ENCODE measurements around the gene SYNGR3. TPM values are rescaled to one million over a fixed set of nuclear protein-coding genes. Genes with fewer than 3 reads are reported as not detected.

Gene SYNGR3
- polyA plus RNA-seq, 3 donors: 0.20 to 0.29 TPM; not detected in 1

- DNase-seq: no peak
- Histone ChIP-seq H2AFZ (ENCODE audit: insufficient read depth, low read depth, low read length, poor library complexity, severe bottlenecking) (no peak overlapping the region), H3K79me2 (ENCODE audit: insufficient read depth, low read length) (no peaks in the 10 kb centered on the region), H4K20me1 (ENCODE audit: insufficient read depth, low read length) (no peaks in the 10 kb centered on the region), H3K9ac (ENCODE audit: insufficient read depth, low read length, poor library complexity, severe bottlenecking) (no peak overlapping the region), H3K36me3 (replicated peaks in 1 of 2; ENCODE audit: control insufficient read depth in 1 of 2, insufficient read depth in 2 of 2, low read length in 2 of 2) (no peaks in the 10 kb centered on the region), H3K4me2 (replicated peaks; ENCODE audit: extremely low read depth, low read length, poor library complexity, severe bottlenecking) (no peak overlapping the region), H3K4me1 (ENCODE audit: control insufficient read depth in 1 of 2, insufficient read depth in 2 of 2, low read length in 2 of 2) (peaks cover 18 to 23% of the 10 kb centered on the region in 2 donors), H3K9me3 (replicated peaks in 1 of 2; ENCODE audit: control insufficient read depth in 1 of 2, insufficient read depth in 1 of 2, low read length in 2 of 2) (no peaks in the 10 kb centered on the region), H3K27me3 (ENCODE audit: control insufficient read depth in 2 of 2, insufficient read depth in 2 of 2, low read length in 2 of 2) (no peaks in the 10 kb centered on the region), H3K4me3 (replicated peaks in 1 of 3; ENCODE audit: low read depth in 2 of 3, low read length in 3 of 3) (no peak overlapping the region), H3K27ac (ENCODE audit: low read depth in 1 of 2, low read length in 2 of 2) (no peak overlapping the region)
- peaks cover 3 to 4% of the 10 kb centered on the region in 2 donors for H3K36me3 Mint-ChIP-seq
- H3K9me3 Mint-ChIP-seq: no peaks in the 10 kb centered on the region
- TF ChIP-seq CTCF (IDR thresholded peaks at IDR 0.05): no peak
- H3K4me3 Mint-ChIP-seq: no peak overlapping the region
- H3K27me3 Mint-ChIP-seq (ENCODE audit: low read depth in 3 of 3): peaks cover 0 to 2% (median 0%) of the 10 kb centered on the region in 3 donors
- peaks cover 17% of the 10 kb centered on the region for H3K4me1 Mint-ChIP-seq
- 93% methylated on average over 17 of the region's 22 CpGs for WGBS (ENCODE audit: insufficient coverage)
- intact Hi-C loops (cut with micrococcal nuclease): no loop called here
- H3K27ac Mint-ChIP-seq: no peak overlapping the region
Observed at GRCh38 chr16:2042171-2042985, 52.6 kb downstream of the SYNGR3 start.

GRCh38 chr16:2042986-2043666, 53.4 kb downstream of the SYNGR3 start:
- WGBS (ENCODE audit: insufficient coverage): 94% methylated on average over 10 of the region's 11 CpGs
- Histone ChIP-seq H3K79me2 (ENCODE audit: insufficient read depth, low read length) (peaks cover 4% of the 10 kb centered on the region), H3K9ac (ENCODE audit: insufficient read depth, low read length, poor library complexity, severe bottlenecking) (no peak overlapping the region), H3K9me3 (replicated peaks in 1 of 2; ENCODE audit: control insufficient read depth in 1 of 2, insufficient read depth in 1 of 2, low read length in 2 of 2) (no peaks in the 10 kb centered on the region), H3K4me2 (replicated peaks; ENCODE audit: extremely low read depth, low read length, poor library complexity, severe bottlenecking) (no peak overlapping the region), H2AFZ (ENCODE audit: insufficient read depth, low read depth, low read length, poor library complexity, severe bottlenecking) (no peak overlapping the region), H3K27ac (ENCODE audit: low read depth in 1 of 2, low read length in 2 of 2) (no peak overlapping the region), H3K27me3 (ENCODE audit: control insufficient read depth in 2 of 2, insufficient read depth in 2 of 2, low read length in 2 of 2) (no peaks in the 10 kb centered on the region), H3K4me3 (replicated peaks in 1 of 3; ENCODE audit: low read depth in 2 of 3, low read length in 3 of 3) (no peak overlapping the region), H3K36me3 (replicated peaks in 1 of 2; ENCODE audit: control insufficient read depth in 1 of 2, insufficient read depth in 2 of 2, low read length in 2 of 2) (no peaks in the 10 kb centered on the region), H4K20me1 (ENCODE audit: insufficient read depth, low read length) (no peaks in the 10 kb centered on the region), H3K4me1 (ENCODE audit: control insufficient read depth in 1 of 2, insufficient read depth in 2 of 2, low read length in 2 of 2) (peaks cover 18 to 27% of the 10 kb centered on the region in 2 donors)
- peaks cover 17% of the 10 kb centered on the region for H3K4me1 Mint-ChIP-seq
- H3K9me3 Mint-ChIP-seq: no peaks in the 10 kb centered on the region
- peak overlapping the region in 1 of 2 donors; percentile 4 for H3K4me3 Mint-ChIP-seq
- H3K27me3 Mint-ChIP-seq (ENCODE audit: low read depth in 3 of 3): no peaks in the 10 kb centered on the region
- H3K27ac Mint-ChIP-seq: peak overlapping the region in 1 of 7 donors; percentile 46
- no peak for DNase-seq
- intact Hi-C loops (cut with micrococcal nuclease): no loop called here
- peaks cover 3 to 4% of the 10 kb centered on the region in 2 donors for H3K36me3 Mint-ChIP-seq
- no peak for TF ChIP-seq CTCF (IDR thresholded peaks at IDR 0.05)

Small RNAs within 50 kb of the gene (small RNA-seq; reads per million reads assigned to genes)
- gene AC005363.2 (ENCODE audit: insufficient read length, low read depth): not detected
- not detected for gene RN7SL219P (ENCODE audit: insufficient read length, low read depth)
- not detected for gene SNORA10 (ENCODE audit: insufficient read length, low read depth)
- gene SNORA64 (ENCODE audit: insufficient read length, low read depth): not detected

Other genes with a start within 250 kb of the SYNGR3 start
- 10 to 100 TPM; 57.7 to 80.2 (median 74.7) TPM for gene NME3, start 218.4 kb upstream of the SYNGR3 start, polyA plus RNA-seq
- gene EME2, start 217.2 kb upstream of the SYNGR3 start, polyA plus RNA-seq: 10 to 100 TPM in 1 of 3 donors, under 1 TPM in 2; 0.26 to 36.6 (median 0.48) TPM
- 100 to 1,000 TPM in 2 of 3 donors, 10 to 100 TPM in 1; 34.5 to 137 (median 109) TPM for gene MRPS34, start 216.8 kb upstream of the SYNGR3 start, polyA plus RNA-seq
- gene SPSB3, start 207.4 kb upstream of the SYNGR3 start, polyA plus RNA-seq: 100 to 1,000 TPM in 1 of 3 donors, 10 to 100 TPM in 2; 36.8 to 151 (median 40.2) TPM
- 10 to 100 TPM; 34.4 to 69.5 (median 57.9) TPM for gene NUBP2, start 207.0 kb upstream of the SYNGR3 start, polyA plus RNA-seq
- under 1 TPM in 1 of 3 donors, not detected in 2; 0.07 TPM for gene IGFALS, start 196.3 kb upstream of the SYNGR3 start, polyA plus RNA-seq
- 10 to 100 TPM; 42.6 to 82.1 (median 47.7) TPM for gene HAGH, start 163.1 kb upstream of the SYNGR3 start, polyA plus RNA-seq
- gene FAHD1, start 162.8 kb upstream of the SYNGR3 start, polyA plus RNA-seq: 10 to 100 TPM in 2 of 3 donors, 1 to 10 TPM in 1; 7.5 to 24.9 (median 17.3) TPM
- not detected for gene MEIOB, start 117.8 kb upstream of the SYNGR3 start, polyA plus RNA-seq
- not detected for gene HS3ST6, start 71.6 kb upstream of the SYNGR3 start, polyA plus RNA-seq
- gene MSRB1, start 46.8 kb upstream of the SYNGR3 start, polyA plus RNA-seq: 100 to 1,000 TPM; 116 to 427 (median 416) TPM
- not detected for gene RPL3L, start 35.3 kb upstream of the SYNGR3 start, polyA plus RNA-seq
- 100 to 1,000 TPM; 121 to 215 (median 186) TPM for gene NDUFB10, start 30.4 kb upstream of the SYNGR3 start, polyA plus RNA-seq
- 1,000 to 10,000 TPM; 1,849 to 2,136 (median 1,893) TPM for gene RPS2, start 25.1 kb upstream of the SYNGR3 start, polyA plus RNA-seq
- not detected for gene RNF151, start 23.1 kb upstream of the SYNGR3 start, polyA plus RNA-seq
- gene TBL3, start 17.9 kb upstream of the SYNGR3 start, polyA plus RNA-seq: 10 to 100 TPM; 33.9 to 37.8 (median 36.0) TPM
- gene NOXO1, start 8.5 kb upstream of the SYNGR3 start, polyA plus RNA-seq: under 1 TPM in 1 of 3 donors, not detected in 2; 0.09 TPM
- 10 to 100 TPM in 2 of 3 donors, 1 to 10 TPM in 1; 8.1 to 22.7 (median 22.4) TPM for gene GFER, start 5.8 kb upstream of the SYNGR3 start, polyA plus RNA-seq
- gene ZNF598, start 19.9 kb downstream of the SYNGR3 start, polyA plus RNA-seq: 10 to 100 TPM in 1 of 3 donors, 1 to 10 TPM in 2; 1.4 to 42.1 (median 1.5) TPM
- gene NPW, start 29.8 kb downstream of the SYNGR3 start, polyA plus RNA-seq: not detected
- 1 to 10 TPM in 1 of 3 donors, under 1 TPM in 2; 0.66 to 8.2 (median 0.78) TPM for gene NHERF2, start 36.9 kb downstream of the SYNGR3 start, polyA plus RNA-seq
- gene NTHL1, start 57.9 kb downstream of the SYNGR3 start, polyA plus RNA-seq: 10 to 100 TPM in 1 of 3 donors, 1 to 10 TPM in 2; 9.2 to 22.4 (median 9.6) TPM
- gene TSC2, start 58.0 kb downstream of the SYNGR3 start, polyA plus RNA-seq: 10 to 100 TPM; 11.7 to 95.1 (median 20.8) TPM
- 10 to 100 TPM in 1 of 3 donors, 1 to 10 TPM in 1, under 1 TPM in 1; 0.22 to 53.8 (median 1.6) TPM for gene PKD1, start 145.9 kb downstream of the SYNGR3 start, polyA plus RNA-seq
- gene RAB26, start 158.7 kb downstream of the SYNGR3 start, polyA plus RNA-seq: not detected
- gene TRAF7, start 165.8 kb downstream of the SYNGR3 start, polyA plus RNA-seq: 10 to 100 TPM in 1 of 3 donors, 1 to 10 TPM in 2; 5.9 to 41.9 (median 6.7) TPM
- not detected for gene CASKIN1, start 206.6 kb downstream of the SYNGR3 start, polyA plus RNA-seq
- 10 to 100 TPM; 29.9 to 54.3 (median 30.5) TPM for gene MLST8, start 215.5 kb downstream of the SYNGR3 start, polyA plus RNA-seq
- 1 to 10 TPM in 1 of 3 donors, not detected in 2; 8.8 TPM for gene BRICD5, start 220.9 kb downstream of the SYNGR3 start, polyA plus RNA-seq
- gene PGP, start 224.9 kb downstream of the SYNGR3 start, polyA plus RNA-seq: 10 to 100 TPM in 2 of 3 donors, 1 to 10 TPM in 1; 7.2 to 20.2 (median 19.2) TPM
- 10 to 100 TPM in 1 of 3 donors, 1 to 10 TPM in 2; 4.9 to 50.9 (median 5.8) TPM for gene E4F1, start 233.6 kb downstream of the SYNGR3 start, polyA plus RNA-seq
- 1 to 10 TPM in 1 of 3 donors, not detected in 2; 1.1 TPM for gene DNASE1L2, start 246.5 kb downstream of the SYNGR3 start, polyA plus RNA-seq

All from CD14-positive monocyte (primary cell).